Central memory CD8-positive, alpha-beta T cell (primary cell): Measurements from ENCODE around the gene FHIP1A.

Experiments used
- ATAC-seq: fragments of 150-1000 bp; cut with Tn5 transposase; replicated peaks from 2 replicates; pipeline ENCODE4 v1.10.0; 2022; ENCODE audit warnings: mild to moderate bottlenecking, moderate FRiP score, moderate number of reproducible peaks; ENCODE audit not compliant: poor library complexity, severe bottlenecking; ENCODE audit errors: extremely low read depth
- DNase-seq, 2 donors: peaks; one replicate each; pipeline ENCODE4 v3.0.0; 2021; ENCODE audit warnings: low spot score in 2 of 2
- H3K27ac Mint-ChIP-seq: one replicate; pipeline ENCODE4 v1.8.0; 2022; ENCODE audit warnings: low read depth, mild to moderate bottlenecking, moderate library complexity, mixed read lengths
- H3K27me3 Mint-ChIP-seq: one replicate; pipeline ENCODE4 v1.8.0; 2022; ENCODE audit warnings: mixed read lengths
- H3K36me3 Mint-ChIP-seq: one replicate; pipeline ENCODE4 v1.8.0; 2022; ENCODE audit warnings: mild to moderate bottlenecking, moderate library complexity, mixed read lengths; ENCODE audit not compliant: insufficient read depth
- H3K4me1 Mint-ChIP-seq: one replicate; pipeline ENCODE4 v1.8.0; 2022; ENCODE audit warnings: mixed read lengths
- H3K4me3 Mint-ChIP-seq: one replicate; pipeline ENCODE4 v1.8.0; 2022; ENCODE audit warnings: mild to moderate bottlenecking, moderate library complexity, mixed read lengths
- H3K9me3 Mint-ChIP-seq: one replicate; pipeline ENCODE4 v1.8.0; 2022; ENCODE audit warnings: mixed read lengths

FHIP1A gene

GRCh38 chr4:151442002-151442401 lies 33.0 kb downstream of the FHIP1A start:
- H3K27ac Mint-ChIP-seq: no peak overlapping the region
- H3K9me3 Mint-ChIP-seq: no peaks in the 10 kb centered on the region
- H3K4me3 Mint-ChIP-seq: no peak overlapping the region
- no peak for ATAC-seq
- no peak for DNase-seq
- H3K36me3 Mint-ChIP-seq: no peaks in the 10 kb centered on the region
- H3K27me3 Mint-ChIP-seq: peaks cover 72% of the 10 kb centered on the region
- H3K4me1 Mint-ChIP-seq: no peaks in the 10 kb centered on the region

GRCh38 chr4:151443247-151443646 lies 34.3 kb downstream of the FHIP1A start:
- peaks cover 83% of the 10 kb centered on the region for H3K27me3 Mint-ChIP-seq
- no peak overlapping the region for H3K4me3 Mint-ChIP-seq
- ATAC-seq: no peak
- no peaks in the 10 kb centered on the region for H3K4me1 Mint-ChIP-seq
- H3K9me3 Mint-ChIP-seq: no peaks in the 10 kb centered on the region
- H3K27ac Mint-ChIP-seq: no peak overlapping the region
- no peak for DNase-seq
- H3K36me3 Mint-ChIP-seq: no peaks in the 10 kb centered on the region

GRCh38 chr4:151443752-151444151 lies 34.8 kb downstream of the FHIP1A start:
- DNase-seq (no peak), ATAC-seq (no peak)
- H3K36me3 Mint-ChIP-seq: no peaks in the 10 kb centered on the region
- no peaks in the 10 kb centered on the region for H3K4me1 Mint-ChIP-seq
- no peaks in the 10 kb centered on the region for H3K9me3 Mint-ChIP-seq
- H3K27ac Mint-ChIP-seq: no peak overlapping the region
- H3K27me3 Mint-ChIP-seq: peaks cover 88% of the 10 kb centered on the region
- no peak overlapping the region for H3K4me3 Mint-ChIP-seq

GRCh38 chr4:151446208-151446607 lies 37.2 kb downstream of the FHIP1A start:
- DNase-seq: no peak
- no peaks in the 10 kb centered on the region for H3K9me3 Mint-ChIP-seq
- no peak overlapping the region for H3K4me3 Mint-ChIP-seq
- H3K27me3 Mint-ChIP-seq: peaks cover 74% of the 10 kb centered on the region
- no peak for ATAC-seq
- no peak overlapping the region for H3K27ac Mint-ChIP-seq
- no peaks in the 10 kb centered on the region for H3K4me1 Mint-ChIP-seq
- no peaks in the 10 kb centered on the region for H3K36me3 Mint-ChIP-seq

GRCh38 chr4:151454513-151454912 lies 45.5 kb downstream of the FHIP1A start:
- no peak for DNase-seq
- Mint-ChIP-seq H3K27ac (no peak overlapping the region), H3K36me3 (peaks cover 1% of the 10 kb centered on the region), H3K4me1 (no peaks in the 10 kb centered on the region), H3K27me3 (peaks cover 66% of the 10 kb centered on the region), H3K9me3 (no peaks in the 10 kb centered on the region), H3K4me3 (no peak overlapping the region)
- ATAC-seq: no peak

- no peaks in the 10 kb centered on the region for H3K4me1 Mint-ChIP-seq
- ATAC-seq (no peak), DNase-seq (no peak)
- no peak overlapping the region for H3K27ac Mint-ChIP-seq
- peaks cover 67% of the 10 kb centered on the region for H3K27me3 Mint-ChIP-seq
- H3K9me3 Mint-ChIP-seq: no peaks in the 10 kb centered on the region
- peaks cover 1% of the 10 kb centered on the region for H3K36me3 Mint-ChIP-seq
- H3K4me3 Mint-ChIP-seq: no peak overlapping the region
These were observed 46.2 kb downstream of the FHIP1A start for GRCh38 chr4:151455212-151455611.

- Mint-ChIP-seq H3K4me1 (no peaks in the 10 kb centered on the region), H3K27me3 (peaks cover 73% of the 10 kb centered on the region), H3K9me3 (no peaks in the 10 kb centered on the region), H3K4me3 (no peak overlapping the region), H3K36me3 (peaks cover under 1% of the 10 kb centered on the region), H3K27ac (no peak overlapping the region)
- ATAC-seq (no peak), DNase-seq (no peak)
These were observed 49.2 kb downstream of the FHIP1A start for GRCh38 chr4:151458148-151458547.
